GM12892 (cell line): ENCODE data around the gene MCM7. TPM values are rescaled to one million over a fixed set of nuclear protein-coding genes. Genes with fewer than 3 reads are reported as not detected.
A peak's percentile ranks its signal among the peaks of the same experiment; 100 is the strongest.
"Not testable (repeated sequence)": the region's sequence is repeated elsewhere in the genome, so short reads cannot be mapped to it uniquely, and the experiment has no call there.

Source experiments
- DNase-seq: peaks from one replicate; pipeline ENCODE4 v3.0.0; 2011; ENCODE audit not compliant: insufficient read length
- FAIRE-seq: peaks from 2 replicates; lab custom pipeline; 2011; peaks lifted over from hg19 to GRCh38; lab: Jason Lieb, UNC
- POLR2A ChIP-seq: IDR thresholded peaks from 2 replicates; pipeline ENCODE4 v1.6.1; 2011; ENCODE audit warnings: low read depth, low read length, control low read depth
- POLR2AphosphoS5 ChIP-seq: IDR thresholded peaks from 2 replicates; pipeline ENCODE4 v1.6.1; 2011; ENCODE audit warnings: low read depth, low read length, control low read depth
- TAF1 ChIP-seq: IDR thresholded peaks from 2 replicates; pipeline ENCODE4 v1.6.1; 2011; ENCODE audit warnings: low read depth, mild to moderate bottlenecking, control low read depth, low read length, borderline replicate concordance
- polyA plus RNA-seq: library from polyadenylated mRNA; unstranded; fragments of >200 nt; gene quantifications from one replicate; pipeline ENCODE4 v1.2.1, GENCODE V29; 2012; ENCODE audit warnings: missing spikeins, inconsistent platforms; ENCODE audit not compliant: missing spikeins

The MCM7 gene
- polyA plus RNA-seq = 151 TPM

DNA sequence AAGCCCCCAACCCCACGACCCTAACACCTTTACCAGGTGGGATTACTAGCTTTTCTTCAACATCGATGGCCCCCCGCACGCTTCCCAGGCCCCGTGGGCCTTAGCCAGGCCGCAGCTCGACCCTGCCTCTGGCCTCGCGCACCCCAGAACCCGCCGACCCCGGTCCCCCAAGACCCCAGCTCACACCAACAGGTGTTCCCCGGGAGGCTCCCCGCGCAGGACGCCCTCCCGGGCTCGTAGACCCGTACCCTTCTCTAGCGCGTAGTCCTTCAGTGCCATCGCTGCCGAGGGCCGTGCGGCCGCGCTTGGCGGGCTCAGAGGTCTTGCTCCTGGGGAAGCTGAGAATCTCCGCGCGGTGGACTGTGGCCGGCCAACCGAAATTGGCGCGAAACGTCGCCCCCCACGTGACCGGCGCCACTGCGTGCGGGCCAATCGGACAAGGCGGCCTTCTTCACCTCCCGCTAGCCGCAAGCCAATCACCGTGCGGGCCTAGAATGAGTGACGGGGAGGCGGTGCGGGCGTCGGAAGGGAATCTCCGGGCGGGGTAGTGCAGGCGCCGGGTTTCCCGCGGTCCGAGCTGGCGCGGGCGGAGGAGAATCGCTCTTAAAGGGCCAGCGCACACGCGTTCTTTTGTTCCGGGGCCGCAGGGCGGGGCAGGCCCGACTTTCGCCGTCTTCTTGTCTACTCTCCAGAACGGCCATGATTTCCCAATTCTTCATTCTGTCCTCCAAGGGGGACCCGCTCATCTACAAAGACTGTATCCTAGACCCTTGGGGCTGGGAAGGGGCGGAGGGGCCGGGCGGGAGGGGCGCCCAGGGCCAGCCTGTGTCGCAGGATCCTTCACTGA lies at the start of gene MCM7, which contains the start of gene AP4M1:
Gene MCM7 (minus strand): TSS at position 382 of the 847 bp plus-strand sequence. CDS start 103 bp downstream, at position 279.
Gene AP4M1 (plus strand): TSS at position 628 of the 847 bp plus-strand sequence. CDS start 72 bp downstream, at position 700.
- TF ChIP-seq POLR2AphosphoS5 = peak; percentile 78
- peak; percentile 58; the same call in 1 of the 2 replicates for TF ChIP-seq TAF1
- TF ChIP-seq POLR2A = peak; percentile 78
- FAIRE-seq (peak; percentile 96), DNase-seq (peak; percentile 99)

DNA sequence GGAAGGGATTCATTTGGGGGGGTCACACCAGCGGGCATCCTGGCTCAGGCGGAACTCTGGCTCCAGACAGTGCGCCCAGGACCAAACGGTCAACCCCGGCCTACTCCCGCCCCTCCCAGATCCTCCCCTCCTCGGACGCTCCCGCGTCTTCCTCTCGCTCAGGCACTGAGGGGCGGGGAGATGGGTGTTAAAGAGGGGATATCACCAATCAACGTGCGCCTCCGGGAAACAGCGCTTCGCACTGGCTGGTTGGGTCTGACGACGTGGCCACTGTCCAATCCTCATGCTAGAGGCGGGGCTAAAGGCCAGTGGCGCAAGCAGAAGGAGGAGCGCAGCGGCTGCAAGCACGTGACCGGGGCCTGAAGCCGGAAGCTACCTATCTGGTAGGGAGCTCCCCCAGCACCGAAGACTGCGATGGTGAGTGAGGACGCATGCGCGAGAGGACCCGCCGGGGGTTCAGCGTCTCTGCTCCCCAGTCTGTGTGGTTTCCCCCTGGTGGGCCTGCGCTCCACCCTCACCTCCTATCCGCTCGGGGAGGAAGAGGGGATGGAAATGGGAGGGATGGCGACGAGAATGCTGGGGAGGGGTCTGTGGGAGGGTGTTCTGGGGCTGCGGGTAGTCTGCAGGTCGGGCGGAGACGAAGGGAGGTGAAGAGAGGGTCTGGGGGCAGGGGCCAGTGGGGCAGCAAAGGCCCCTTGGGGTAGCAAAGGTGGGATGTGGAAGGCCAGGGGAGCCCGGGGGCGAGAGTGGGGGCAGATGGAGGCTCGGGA lies 47.5 kb upstream of the MCM7 start, which contains the start of gene LAMTOR4:
Gene LAMTOR4 (plus strand): TSS at position 360 of the 770 bp plus-strand sequence. CDS start 55 bp downstream, at position 415.
- FAIRE-seq (peak; percentile 98), DNase-seq (peak; percentile 98)
- peak; percentile 84 for TF ChIP-seq POLR2AphosphoS5
- peak; percentile 85 for TF ChIP-seq POLR2A
- 0 out of 2 replicates have a peak, but pooled peaks have one; percentile 36 for TF ChIP-seq TAF1

DNA sequence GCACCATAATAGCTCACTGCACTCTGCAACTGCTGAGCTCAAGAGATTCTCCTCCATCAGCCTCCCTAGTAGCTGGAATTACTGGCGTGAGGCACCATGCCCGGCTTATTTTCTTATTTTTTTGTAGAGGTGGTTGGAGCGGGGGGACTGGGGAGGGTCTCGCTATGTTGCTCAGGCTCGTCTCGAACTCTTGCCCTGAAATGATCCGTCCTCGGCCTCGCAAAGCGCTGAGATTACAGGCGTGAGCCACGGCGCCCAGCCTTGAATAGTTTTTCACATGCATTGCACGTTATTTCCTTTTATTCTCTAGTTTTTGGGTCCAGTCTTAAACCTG lies 47.0 kb upstream of the MCM7 start:
- no peak for FAIRE-seq
- DNase-seq = no peak
- TF ChIP-seq POLR2A (no peak), POLR2AphosphoS5 (no peak), TAF1 (no peak)

DNA sequence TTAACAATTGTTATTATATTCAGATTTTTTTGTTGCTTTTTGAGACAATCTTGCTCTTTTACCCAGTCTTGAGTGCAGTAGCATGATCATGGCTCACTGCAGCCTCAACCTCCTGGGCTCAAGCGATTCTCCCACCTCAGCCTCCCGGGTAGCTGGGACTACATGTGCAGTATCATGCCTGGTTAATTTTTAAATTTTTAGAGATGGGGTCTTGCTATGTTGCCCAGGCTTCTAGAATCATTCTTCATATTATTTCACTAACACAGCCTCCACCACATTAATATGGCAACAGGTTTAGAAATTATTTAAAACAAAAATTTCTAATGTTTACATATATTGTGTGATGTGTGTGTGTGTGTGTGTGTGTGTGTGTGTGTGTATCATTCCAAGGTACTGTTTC lies 46.1 kb upstream of the MCM7 start:
- DNase-seq (no peak), FAIRE-seq (no peak)
- TF ChIP-seq POLR2A (no peak), POLR2AphosphoS5 (no peak), TAF1 (no peak)

DNA sequence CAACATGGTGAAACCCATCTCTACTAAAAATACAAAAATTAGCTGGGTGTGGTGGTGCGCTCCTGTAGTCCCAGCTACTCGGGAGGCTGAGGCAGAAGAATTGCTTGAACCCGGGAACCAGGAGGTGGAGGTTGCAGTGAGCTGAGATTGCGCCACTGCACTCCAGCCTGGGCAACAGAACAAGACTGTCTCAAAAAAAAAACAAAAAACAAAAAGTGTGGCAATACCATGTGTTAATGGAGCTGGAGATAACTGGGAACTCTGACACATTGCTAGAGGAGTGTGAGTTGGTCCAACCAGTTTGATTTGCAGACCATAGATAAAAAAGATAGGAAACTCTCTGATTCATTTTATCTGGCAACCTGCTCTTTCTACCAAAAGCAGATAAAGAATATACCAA lies 45.2 kb upstream of the MCM7 start:
- FAIRE-seq, DNase-seq: not testable (repeated sequence)

DNA sequence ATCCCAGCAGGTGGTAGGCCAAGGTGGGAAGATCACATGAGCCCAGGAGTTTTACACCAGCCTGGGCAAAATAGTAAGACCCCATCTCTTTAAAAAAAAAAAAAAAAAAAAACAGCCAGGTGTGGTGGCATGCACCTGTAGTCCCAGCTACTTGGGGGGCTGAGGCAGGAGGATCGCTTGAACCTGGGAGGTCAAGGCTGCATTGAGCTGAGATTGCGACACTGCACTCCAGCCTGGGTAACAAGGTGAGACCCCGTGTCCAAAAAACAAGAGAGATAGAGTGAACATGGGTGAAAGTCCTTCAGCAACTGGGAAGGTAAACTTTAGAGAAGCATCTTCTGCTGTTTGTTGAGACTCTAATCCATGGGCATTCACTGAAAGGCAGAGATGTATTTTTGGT lies 41.3 kb upstream of the MCM7 start:
- no peak for DNase-seq
- no peak for FAIRE-seq
- TF ChIP-seq POLR2A = no peak
- TF ChIP-seq TAF1 = no peak
- TF ChIP-seq POLR2AphosphoS5 = no peak

DNA sequence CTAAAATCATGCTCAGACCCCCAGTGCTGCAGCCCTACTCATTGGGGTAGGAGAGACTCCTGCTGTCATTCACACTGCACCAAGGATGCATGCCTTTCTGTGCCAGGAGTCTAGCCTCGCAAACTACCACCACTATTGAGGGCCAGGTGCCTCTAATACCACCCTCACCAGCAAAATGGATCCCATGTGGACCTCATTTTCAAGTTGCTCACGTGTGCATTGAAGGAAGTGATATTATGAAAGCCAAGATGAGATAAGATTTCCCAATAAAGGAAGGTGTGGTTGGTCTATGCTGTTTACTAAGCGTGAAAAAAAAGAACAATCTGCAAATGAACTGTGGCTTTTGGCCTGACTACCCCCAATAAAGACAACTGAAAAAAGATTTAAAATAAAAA lies 40.4 kb upstream of the MCM7 start:
- TF ChIP-seq POLR2A (no peak), TAF1 (no peak), POLR2AphosphoS5 (no peak)
- no peak for DNase-seq
- FAIRE-seq = no peak

DNA sequence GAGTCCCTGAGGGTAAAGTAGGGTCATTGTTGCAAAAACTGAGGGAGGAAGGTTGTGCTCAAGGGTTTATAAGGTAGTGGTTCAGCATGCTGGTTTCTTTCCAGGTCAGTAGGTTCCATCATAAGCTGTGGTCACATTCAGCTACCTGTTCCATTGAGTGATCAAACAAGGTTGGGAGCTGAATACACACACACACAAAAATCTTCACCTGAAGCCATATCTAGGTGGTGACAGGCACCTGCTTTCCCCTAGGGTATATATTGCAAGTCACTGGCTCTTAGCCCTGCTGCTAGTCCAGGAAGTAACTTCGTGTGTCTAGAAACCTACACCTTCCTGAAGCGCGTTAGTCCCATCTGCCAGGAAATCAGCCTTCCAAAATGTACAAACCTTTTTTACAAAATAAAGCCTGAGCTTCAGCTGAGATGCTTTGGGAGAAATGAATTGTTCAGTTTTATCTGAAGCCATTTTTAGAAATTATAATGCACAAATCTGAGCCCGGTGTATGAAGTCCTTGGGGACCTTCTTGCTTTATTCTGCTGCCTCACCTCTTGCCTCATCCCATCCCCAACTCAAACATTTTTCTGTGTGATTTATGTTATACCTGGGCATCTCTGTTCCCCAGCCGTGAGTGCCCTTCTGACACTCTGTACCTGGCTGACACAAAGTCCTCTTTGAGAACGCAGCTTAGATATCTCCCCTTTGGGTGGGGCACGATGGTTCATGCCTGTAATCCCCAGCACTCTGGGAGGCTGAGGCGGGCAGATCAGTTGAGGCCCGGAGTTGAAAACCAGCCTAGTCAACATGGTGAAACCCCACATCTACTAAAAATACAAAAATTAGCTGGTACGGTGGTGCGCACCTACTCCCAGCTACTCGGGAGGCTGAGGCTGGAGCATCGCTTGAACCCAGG lies 36.9 kb upstream of the MCM7 start:
- TF ChIP-seq POLR2AphosphoS5 (no peak), TAF1 (no peak), POLR2A (no peak)
- FAIRE-seq (peak; percentile 74), DNase-seq (no peak)

DNA sequence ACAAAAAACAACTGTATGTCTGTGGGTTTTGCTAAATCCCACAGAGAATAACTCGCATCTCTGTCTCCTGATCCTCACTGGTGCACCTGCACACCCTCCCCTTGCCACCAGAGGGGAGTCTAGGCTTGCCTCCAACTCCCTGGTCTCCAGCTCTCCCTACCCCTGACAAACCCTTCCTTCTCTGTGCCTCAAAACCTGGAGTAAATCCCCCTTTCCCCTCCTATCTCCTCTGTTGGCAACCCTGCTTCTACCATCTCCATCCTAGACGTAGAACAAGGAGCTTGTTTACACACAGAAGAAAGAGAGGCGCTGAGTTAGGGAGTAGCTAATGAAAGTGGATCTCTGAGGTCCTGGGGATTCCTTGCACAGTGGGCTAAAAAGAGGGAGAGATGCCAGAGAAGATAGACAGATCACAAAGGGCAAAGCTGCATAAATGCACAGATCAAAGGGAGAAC lies 31.5 kb upstream of the MCM7 start:
- no peak for TF ChIP-seq POLR2AphosphoS5
- peak; percentile 70 for DNase-seq
- peak; percentile 94 for FAIRE-seq

DNA sequence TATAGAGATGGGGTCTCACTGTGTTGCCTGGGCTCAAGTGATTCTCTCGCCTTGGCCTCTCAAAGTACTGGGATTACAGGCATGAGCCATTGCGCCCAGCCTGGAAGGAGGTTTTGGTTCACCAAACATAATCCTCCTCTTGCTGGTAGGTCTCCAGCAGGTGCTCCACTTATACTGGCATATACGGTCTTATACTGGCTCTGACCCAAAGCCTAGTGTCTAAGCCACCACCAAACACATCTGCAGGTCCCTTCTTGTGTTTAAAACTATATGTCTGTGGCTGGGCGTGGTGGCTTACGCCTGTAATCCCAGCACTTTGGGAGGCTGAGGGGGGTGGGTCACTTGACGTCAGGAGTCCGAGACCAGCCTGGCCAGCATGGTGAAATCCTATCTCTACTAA lies 30.9 kb upstream of the MCM7 start:
- no peak for FAIRE-seq
- no peak for TF ChIP-seq POLR2AphosphoS5
- no peak for TF ChIP-seq POLR2A
- TF ChIP-seq TAF1 = no peak
- no peak for DNase-seq
